Astrocyte (in vitro differentiated cells and primary cell): ENCODE results near the gene CBFA2T2.

ENCODE experiments used
- CTCF ChIP-seq: IDR thresholded peaks from 2 replicates; pipeline ENCODE4 v1.5.1; 2011; ENCODE audit warnings: low read depth, mild to moderate bottlenecking, inconsistent platforms, low read length, moderate library complexity; ENCODE audit not compliant: insufficient read depth
- EZH2 ChIP-seq: IDR thresholded peaks from 2 replicates; pipeline ENCODE4 v1.6.1; 2012; ENCODE audit warnings: mild to moderate bottlenecking, low read length, inconsistent platforms; ENCODE audit not compliant: insufficient read depth

- TF ChIP-seq CTCF: no peak
- TF ChIP-seq EZH2: no peak
Measured at GRCh38 chr20:33653900-33654596, 164.2 kb downstream of the CBFA2T2 start.
